ENCODE results near the gene SLC22A31. TPM values are rescaled to one million over a fixed set of nuclear protein-coding genes. Genes with fewer than 3 reads are reported as not detected.
A peak's percentile ranks its signal among the peaks of the same experiment; 100 is the strongest.
"Not testable (repeated sequence)": the region's sequence is repeated elsewhere in the genome, so short reads cannot be mapped to it uniquely, and the experiment has no call there.

Gene SLC22A31
- total RNA-seq, 6 donors from 2014 or later, result 71.0 to 320 (median 174) TPM

DNA sequence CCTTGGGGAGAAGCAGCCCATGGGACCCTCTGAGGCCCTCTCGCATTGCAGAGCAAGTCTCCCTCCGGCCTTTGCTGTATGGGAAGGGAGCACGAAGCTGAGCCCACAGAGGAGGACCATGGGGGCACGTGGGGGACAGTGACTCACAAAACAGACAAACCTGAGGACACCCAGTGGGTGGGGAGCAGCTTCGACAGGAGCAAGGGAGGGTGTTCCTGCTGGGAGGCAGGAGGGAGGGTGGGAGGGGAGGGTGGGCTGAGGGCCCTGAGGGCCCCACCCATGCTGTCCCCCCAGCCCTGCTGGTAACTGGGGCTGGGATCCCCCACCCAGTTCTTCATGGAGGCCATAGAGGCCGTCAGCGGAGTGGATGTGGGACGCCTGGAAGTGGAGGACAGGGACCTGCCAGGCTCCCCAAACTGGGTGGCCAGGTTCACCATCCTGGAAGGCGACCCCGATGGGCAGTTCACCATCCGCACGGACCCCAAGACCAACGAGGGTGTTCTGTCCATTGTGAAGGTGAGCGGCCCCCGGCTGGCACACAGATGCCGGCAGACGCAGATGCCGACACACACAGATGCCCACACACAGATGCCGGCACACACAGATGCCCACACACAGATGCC is 12.5 kb downstream of the SLC22A31 start:
- no peak overlapping the region for H3K4me3 ChIP-seq
- WGBS, 2 donors, result 72 to 74% methylated on average over 17 to 19 of the region's 19 CpGs
- no peaks in the 10 kb centered on the region for H3K36me3 ChIP-seq
- TF ChIP-seq EP300 (IDR thresholded peaks at IDR 0.05), result no peak
- TF ChIP-seq POLR2AphosphoS5 (IDR thresholded peaks at IDR 0.05), result no peak
- no peak for TF ChIP-seq POLR2A (IDR thresholded peaks at IDR 0.05)
- TF ChIP-seq, protein P1, sequence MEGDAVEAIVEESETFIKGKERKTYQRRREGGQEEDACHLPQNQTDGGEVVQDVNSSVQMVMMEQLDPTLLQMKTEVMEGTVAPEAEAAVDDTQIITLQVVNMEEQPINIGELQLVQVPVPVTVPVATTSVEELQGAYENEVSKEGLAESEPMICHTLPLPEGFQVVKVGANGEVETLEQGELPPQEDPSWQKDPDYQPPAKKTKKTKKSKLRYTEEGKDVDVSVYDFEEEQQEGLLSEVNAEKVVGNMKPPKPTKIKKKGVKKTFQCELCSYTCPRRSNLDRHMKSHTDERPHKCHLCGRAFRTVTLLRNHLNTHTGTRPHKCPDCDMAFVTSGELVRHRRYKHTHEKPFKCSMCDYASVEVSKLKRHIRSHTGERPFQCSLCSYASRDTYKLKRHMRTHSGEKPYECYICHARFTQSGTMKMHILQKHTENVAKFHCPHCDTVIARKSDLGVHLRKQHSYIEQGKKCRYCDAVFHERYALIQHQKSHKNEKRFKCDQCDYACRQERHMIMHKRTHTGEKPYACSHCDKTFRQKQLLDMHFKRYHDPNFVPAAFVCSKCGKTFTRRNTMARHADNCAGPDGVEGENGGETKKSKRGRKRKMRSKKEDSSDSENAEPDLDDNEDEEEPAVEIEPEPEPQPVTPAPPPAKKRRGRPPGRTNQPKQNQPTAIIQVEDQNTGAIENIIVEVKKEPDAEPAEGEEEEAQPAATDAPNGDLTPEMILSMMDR (IDR thresholded peaks at IDR 0.05), result no peak
- H3K27me3 ChIP-seq, result no peaks in the 10 kb centered on the region
- ATAC-seq (ENCODE audit: low FRiP score in 2 of 2) (no peak), DNase-seq (peak in 1 of 2 donors; percentile 70)
- no peak overlapping the region for H3K27ac ChIP-seq
- peaks cover 6 to 12% (median 11%) of the 10 kb centered on the region in 4 donors for H3K4me1 ChIP-seq
- no peaks in the 10 kb centered on the region for H3K9me3 ChIP-seq

DNA sequence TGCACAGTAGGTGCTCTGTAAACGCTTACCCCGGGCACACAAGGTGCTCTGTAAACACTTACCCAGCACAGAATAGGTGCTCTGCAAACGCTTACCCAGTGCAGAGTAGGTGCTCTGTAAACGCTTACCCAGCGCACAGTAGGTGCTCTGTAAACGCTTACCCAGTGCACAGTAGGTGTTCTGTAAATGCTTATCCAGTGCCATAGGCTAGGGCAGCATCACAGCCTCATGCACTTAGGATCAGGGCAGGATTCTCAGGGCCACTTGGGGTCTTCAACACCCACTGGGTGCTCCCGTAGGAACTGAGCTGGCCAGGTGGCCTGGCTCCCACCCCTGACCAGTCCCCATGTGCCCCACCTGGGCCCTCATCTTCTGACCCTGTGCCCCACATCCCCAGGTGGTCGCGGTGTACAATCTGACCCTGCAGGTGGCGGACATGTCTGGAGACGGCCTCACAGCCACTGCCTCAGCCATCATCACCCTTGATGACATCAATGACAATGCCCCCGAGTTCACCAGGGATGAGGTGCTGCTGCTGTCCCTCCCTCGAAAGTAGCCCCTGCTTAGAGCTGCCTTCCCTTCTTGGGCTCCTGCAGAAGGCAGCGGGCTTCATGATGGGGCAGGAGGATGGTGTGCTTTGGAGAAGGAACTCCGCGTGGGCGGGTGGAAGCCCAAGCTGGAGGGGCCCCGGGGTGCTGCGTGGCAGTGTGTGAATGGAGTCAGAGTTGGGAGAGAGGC is 13.1 kb downstream of the SLC22A31 start:
- Histone ChIP-seq H3K4me3 (no peak overlapping the region), H3K27me3 (no peaks in the 10 kb centered on the region), H3K36me3 (no peaks in the 10 kb centered on the region), H3K4me1 (peaks cover 6 to 11% (median 10%) of the 10 kb centered on the region in 4 donors), H3K9me3 (no peaks in the 10 kb centered on the region), H3K27ac (no peak overlapping the region)
- DNase-seq (peak in 1 of 2 donors; percentile 72), ATAC-seq (ENCODE audit: low FRiP score in 2 of 2) (peak; percentile 11 to 20)
- no peak for TF ChIP-seq EP300 (IDR thresholded peaks at IDR 0.05)
- no peak for TF ChIP-seq POLR2A (IDR thresholded peaks at IDR 0.05)
- TF ChIP-seq, protein P1 (IDR thresholded peaks at IDR 0.05), result no peak
- no peak for TF ChIP-seq POLR2AphosphoS5 (IDR thresholded peaks at IDR 0.05)
- 57 to 61% methylated on average over 11 to 19 of the region's 19 CpGs for whole genome bisulfite sequencing, 2 donors

DNA sequence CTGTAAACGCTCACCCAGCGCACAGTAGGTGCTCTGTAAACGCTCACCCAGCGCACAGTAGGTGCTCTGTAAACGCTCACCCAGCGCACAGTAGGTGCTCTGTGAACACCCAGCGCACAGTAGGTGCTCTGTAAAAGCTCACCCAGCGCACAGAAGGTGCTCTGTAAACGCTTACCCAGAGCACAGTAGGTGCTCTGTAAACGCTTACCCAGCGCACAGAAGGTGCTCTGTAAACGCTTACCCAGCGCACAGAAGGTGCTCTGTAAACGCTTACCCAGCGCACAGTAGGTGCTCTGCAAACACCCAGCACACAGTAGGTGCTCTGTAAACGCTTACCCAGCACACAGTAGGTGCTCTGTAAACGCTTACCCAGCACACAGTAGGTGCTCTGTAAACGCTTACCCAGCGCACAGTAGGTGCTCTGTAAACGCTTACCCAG is 13.7 kb downstream of the SLC22A31 start:
- H3K36me3 ChIP-seq; DNase-seq; H3K27me3 ChIP-seq; H3K4me1 ChIP-seq; H3K27ac ChIP-seq; H3K4me3 ChIP-seq; ATAC-seq (ENCODE audit: low FRiP score in 2 of 2); H3K9me3 ChIP-seq: not testable (repeated sequence)
- WGBS, 2 donors, result 89 to 91% methylated on average over 8 to 20 of the region's 20 CpGs

DNA sequence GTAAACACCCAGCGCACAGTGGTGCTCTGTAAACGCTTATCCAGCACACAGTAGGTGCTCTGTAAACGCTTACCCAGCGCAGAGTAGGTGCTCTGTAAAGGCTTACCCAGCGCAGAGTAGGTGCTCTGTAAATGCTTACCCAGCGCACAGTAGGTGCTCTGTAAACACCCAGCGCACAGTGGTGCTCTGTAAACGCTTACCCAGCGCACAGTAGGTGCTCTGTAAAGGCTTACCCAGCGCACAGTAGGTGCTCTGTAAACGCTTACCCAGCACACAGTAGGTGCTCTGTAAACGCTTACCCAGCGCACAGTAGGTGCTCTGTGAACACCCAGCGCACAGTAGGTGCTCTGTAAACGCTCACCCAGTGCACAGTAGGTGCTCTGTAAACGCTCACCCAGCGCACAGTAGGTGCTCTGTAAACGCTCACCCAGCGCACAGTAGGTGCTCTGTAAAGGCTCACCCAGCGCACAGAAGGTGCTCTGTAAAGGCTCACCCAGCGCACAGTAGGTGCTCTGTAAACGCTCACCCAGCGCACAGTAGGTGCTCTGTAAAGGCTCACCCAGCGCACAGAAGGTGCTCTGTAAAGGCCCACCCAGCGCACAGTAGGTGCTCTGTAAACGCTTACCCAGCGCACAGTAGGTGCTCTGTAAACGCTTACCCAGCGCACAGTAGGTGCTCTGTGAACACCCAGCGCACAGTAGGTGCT is 14.3 kb downstream of the SLC22A31 start:
- not testable (repeated sequence) for H3K27ac ChIP-seq; H3K9me3 ChIP-seq; H3K36me3 ChIP-seq; DNase-seq; H3K4me3 ChIP-seq; H3K4me1 ChIP-seq; ATAC-seq (ENCODE audit: low FRiP score in 2 of 2); H3K27me3 ChIP-seq
- 87 to 100% methylated on average over 2 to 26 of the region's 30 CpGs for WGBS, 2 donors

DNA sequence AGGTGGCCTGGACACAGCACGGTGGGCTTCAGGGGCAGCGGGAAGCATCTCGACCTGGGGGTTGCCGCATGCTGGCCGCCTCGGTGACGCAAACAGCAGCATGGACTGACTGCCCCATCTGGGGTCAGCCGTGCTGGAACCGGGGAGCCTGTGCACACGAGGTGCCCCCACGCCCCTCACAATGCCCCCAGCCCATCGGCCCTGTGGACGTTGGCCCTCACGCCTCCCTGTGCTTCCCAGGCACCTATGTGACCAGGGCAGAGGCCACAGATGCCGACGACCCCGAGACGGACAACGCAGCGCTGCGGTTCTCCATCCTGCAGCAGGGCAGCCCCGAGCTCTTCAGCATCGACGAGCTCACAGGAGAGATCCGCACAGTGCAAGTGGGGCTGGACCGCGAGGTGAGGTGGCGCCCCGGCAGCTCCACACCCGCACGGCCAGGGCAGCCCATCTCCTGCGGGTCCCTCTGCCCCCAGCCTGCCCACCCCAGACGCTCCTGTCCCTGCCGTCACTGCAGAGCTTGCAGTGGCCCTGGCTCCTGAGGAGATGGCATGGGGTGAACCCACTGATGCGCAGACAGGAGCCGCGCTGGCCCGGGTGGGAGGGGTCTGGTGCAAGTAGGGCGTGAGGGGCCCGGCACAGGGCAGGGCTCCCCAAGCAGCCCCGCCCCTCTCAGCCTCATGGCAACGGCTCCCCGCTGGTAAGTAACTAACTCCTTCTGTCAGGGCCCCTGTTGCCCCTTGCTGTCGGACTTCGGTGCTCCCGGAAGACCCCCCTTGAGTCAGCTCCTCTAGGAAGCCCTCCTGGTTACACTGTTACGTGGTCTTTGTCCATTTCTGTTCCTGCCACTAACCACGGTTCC is 15.2 kb downstream of the SLC22A31 start:
- Histone ChIP-seq H3K27ac (no peak overlapping the region), H3K4me3 (no peak overlapping the region), H3K27me3 (no peaks in the 10 kb centered on the region), H3K36me3 (no peaks in the 10 kb centered on the region), H3K9me3 (no peaks in the 10 kb centered on the region), H3K4me1 (no peaks in the 10 kb centered on the region)
- ATAC-seq (ENCODE audit: low FRiP score in 2 of 2) (peak in 1 of 2 donors; percentile 8), DNase-seq (peak in 1 of 2 donors; percentile 82)
- no peak for TF ChIP-seq POLR2A (IDR thresholded peaks at IDR 0.05)
- TF ChIP-seq, protein P1 (IDR thresholded peaks at IDR 0.05), result no peak
- TF ChIP-seq EP300 (IDR thresholded peaks at IDR 0.05), result no peak
- no peak for TF ChIP-seq POLR2AphosphoS5 (IDR thresholded peaks at IDR 0.05)
- WGBS, 2 donors, result 80 to 93% methylated on average over 11 to 34 of the region's 48 CpGs
